Measurements from ENCODE around the gene SERBP1.

- TF ChIP-seq CTCF (IDR thresholded peaks at IDR 0.05): no peak
- no peak for TF ChIP-seq POLR2A (IDR thresholded peaks at IDR 0.05; ENCODE audit: low read depth)
- TF ChIP-seq POLR2AphosphoS5 (IDR thresholded peaks at IDR 0.05): no peak
- TF ChIP-seq EP300 (IDR thresholded peaks at IDR 0.05): no peak
Observed at GRCh38 chr1:67394548-67394947, 35.7 kb downstream of the SERBP1 start.
